GM12878 (cell line): ENCODE results near the gene ADGRV1. TPM values are rescaled to one million over a fixed set of nuclear protein-coding genes. Genes with fewer than 3 reads are reported as not detected.
"Not testable (repeated sequence)": the region's sequence is repeated elsewhere in the genome, so short reads cannot be mapped to it uniquely, and the experiment has no call there.

ENCODE experiments used
- ATAC-seq: fragments of 200-7000 bp; cut with Tn5 transposase; 3 replicates; pipeline ENCODE4 v1.9.1; 2020; ENCODE audit warnings: mild to moderate bottlenecking, moderate library complexity
- BruUV-seq: library from RNA; stranded (reverse); fragments of 400-500 nt; replicated peaks from 2 replicates; lab custom pipeline; 2021; lab: Mats Ljungman, UMichigan
- CTCF ChIA-PET: fragments of 300-600 bp; sonication (Branson Sonifier 250); formaldehyde crosslinking; extraction: SDS; loops from one replicate; lab custom pipeline; 2021; ENCODE audit warnings: inconsistent platforms; lab: Yijun Ruan, JAX
- POLR2A ChIA-PET: fragments of 350-600 bp; formaldehyde crosslinking; extraction: SDS; loops from one replicate; lab custom pipeline; 2021; ENCODE audit warnings: inconsistent platforms; lab: Charles Lee
- RAD21 ChIA-PET: fragments of 300-600 bp; sonication (Branson Sonifier 250); formaldehyde crosslinking; loops from one replicate; lab custom pipeline; 2023; ENCODE audit warnings: antibody characterized with exemption; ENCODE audit not compliant: unreplicated experiment; lab: Charles Lee
- SMC1A ChIA-PET: fragments of 300-600 bp; sonication (Branson Sonifier 250); formaldehyde crosslinking; loops from one replicate; lab custom pipeline; 2023; ENCODE audit not compliant: unreplicated experiment, uncharacterized antibody; lab: Charles Lee
- DNase-seq: peaks from one replicate; pipeline ENCODE4 v3.0.0-alpha.2; 2011; ENCODE audit warnings: low read depth, low spot score
- FAIRE-seq: peaks from 3 replicates; lab custom pipeline; 2011; peaks lifted over from hg19 to GRCh38; lab: Jason Lieb, UNC
- H2AFZ ChIP-seq: 2 replicates; pipeline ENCODE4 v1.6.0; 2011; ENCODE audit warnings: low read depth, low read length, control low read depth; ENCODE audit not compliant: control insufficient read depth
- H3K27ac ChIP-seq: 2 replicates; pipeline ENCODE4 v1.5.1; 2011; ENCODE audit warnings: control low read depth; ENCODE audit not compliant: control insufficient read depth, insufficient read depth
- H3K27me3 ChIP-seq, 2 experiments: replicated peaks in 1 of 2; 2 replicates each; pipeline versions ENCODE4 v1.6.0 to v1.6.1; 2011; ENCODE audit warnings: low read length in 1 of 2; ENCODE audit not compliant: control insufficient read depth in 2 of 2, insufficient read depth in 2 of 2
- H3K36me3 ChIP-seq, 2 experiments: 2 replicates each; pipeline ENCODE4 v1.5.1; 2011; ENCODE audit warnings: low read length in 1 of 2; ENCODE audit not compliant: control insufficient read depth in 2 of 2, insufficient read depth in 2 of 2
- H3K4me1 ChIP-seq: 2 replicates; pipeline ENCODE4 v1.6.1; 2011; ENCODE audit warnings: mild to moderate bottlenecking, low read length, moderate library complexity, mixed read lengths; ENCODE audit not compliant: control insufficient read depth, insufficient read depth
- H3K4me2 ChIP-seq: 2 replicates; pipeline ENCODE4 v1.6.0; 2011; ENCODE audit warnings: control low read depth; ENCODE audit not compliant: control insufficient read depth, insufficient read depth
- H3K4me3 ChIP-seq: fragments of 200-600 bp; sonication (generic); 2 replicates; pipeline ENCODE4 v1.5.1; 2016
- H3K79me2 ChIP-seq: 2 replicates; pipeline ENCODE4 v1.6.0; 2011; ENCODE audit warnings: low read length; ENCODE audit not compliant: control insufficient read depth, insufficient read depth
- H3K9ac ChIP-seq: 2 replicates; pipeline ENCODE4 v1.8.0; 2011; ENCODE audit warnings: low read length, control low read depth, mixed read lengths; ENCODE audit not compliant: control insufficient read depth, insufficient read depth
- H3K9me3 ChIP-seq: replicated peaks from 3 replicates; pipeline ENCODE4 v1.5.1; 2011; ENCODE audit warnings: mild to moderate bottlenecking, low read length; ENCODE audit not compliant: control insufficient read depth, insufficient read depth
- H4K20me1 ChIP-seq: 2 replicates; pipeline ENCODE4 v1.6.0; 2011; ENCODE audit not compliant: control insufficient read depth, insufficient read depth
- ATF3 ChIP-seq: IDR thresholded peaks from 2 replicates; pipeline ENCODE4 v1.6.1; 2011; ENCODE audit warnings: low read depth, mild to moderate bottlenecking, low read length, moderate library complexity, borderline replicate concordance; ENCODE audit errors: extremely low read depth
- ATF7 ChIP-seq: fragments of 450-650 bp; IDR thresholded peaks from 2 replicates; pipeline ENCODE4 v1.6.1; 2016; ENCODE audit warnings: low read depth, mild to moderate bottlenecking
- BMI1 ChIP-seq: fragments of 450-650 bp; IDR thresholded peaks from 2 replicates; pipeline ENCODE4 v1.6.1; 2016; ENCODE audit warnings: mild to moderate bottlenecking, moderate library complexity, borderline replicate concordance
- CREB1 ChIP-seq: IDR thresholded peaks from 2 replicates; pipeline ENCODE4 v1.6.1; 2012; ENCODE audit warnings: low read depth, mild to moderate bottlenecking, inconsistent platforms
- EZH2 ChIP-seq: IDR thresholded peaks from 2 replicates; pipeline ENCODE4 v1.6.1; 2012; ENCODE audit warnings: low read depth, mild to moderate bottlenecking, control low read depth, inconsistent platforms, low read length, borderline replicate concordance; ENCODE audit not compliant: control insufficient read depth
- HDAC2 ChIP-seq: fragments of 200-600 bp; sonication (generic); IDR thresholded peaks from 2 replicates; pipeline ENCODE4 v1.6.1; 2017
- NFIC ChIP-seq: IDR thresholded peaks from 2 replicates; pipeline ENCODE4 v1.6.1; 2012; ENCODE audit warnings: low read depth, mild to moderate bottlenecking, inconsistent platforms, low read length, moderate library complexity
- NR2C2 ChIP-seq: IDR thresholded peaks from 2 replicates; pipeline ENCODE4 v1.6.1; 2011; ENCODE audit warnings: borderline replicate concordance, low read depth; ENCODE audit not compliant: control insufficient read depth, insufficient read length
- PML ChIP-seq: IDR thresholded peaks from 2 replicates; pipeline ENCODE4 v1.6.1; 2012; ENCODE audit warnings: low read length, inconsistent platforms
- POLR2A ChIP-seq: IDR thresholded peaks from 2 replicates; pipeline ENCODE4 v1.6.1; 2011; ENCODE audit warnings: low read depth, mild to moderate bottlenecking, low read length
- RELA ChIP-seq: fragments of 450-650 bp; IDR thresholded peaks from 2 replicates; pipeline ENCODE4 v1.8.0; 2014; ENCODE audit warnings: borderline replicate concordance; ENCODE audit not compliant: partially characterized antibody
- SP1 ChIP-seq: IDR thresholded peaks from one replicate; pipeline ENCODE4 v1.6.1; 2011; ENCODE audit warnings: low read depth, low read length
- SPI1 ChIP-seq: IDR thresholded peaks from 2 replicates; pipeline ENCODE4 v1.6.1; 2011; ENCODE audit warnings: low read depth, mild to moderate bottlenecking, low read length, moderate library complexity, borderline replicate concordance; ENCODE audit not compliant: insufficient read depth
- STAT1 ChIP-seq: fragments of 450-650 bp; conservative IDR thresholded peaks from 2 replicates; pipeline ENCODE4 v1.6.1; 2014; ENCODE audit warnings: antibody characterized with exemption, mild to moderate bottlenecking
- YY1 ChIP-seq: IDR thresholded peaks from 2 replicates; pipeline ENCODE4 v1.6.1; 2011; ENCODE audit warnings: low read depth, mild to moderate bottlenecking, low read length
- ZNF207 ChIP-seq: fragments of 450-650 bp; IDR thresholded peaks from 2 replicates; pipeline ENCODE4 v1.6.1; 2014; ENCODE audit warnings: antibody characterized with exemption, mild to moderate bottlenecking, borderline replicate concordance
- ZNF24 ChIP-seq: fragments of 450-650 bp; IDR thresholded peaks from 2 replicates; pipeline ENCODE4 v1.6.1; 2017; ENCODE audit warnings: antibody characterized with exemption, mild to moderate bottlenecking
- WGBS: methylation state at CpG from one replicate; pipeline ENCODE4 v1.1.6; 2016; ENCODE audit warnings: low lambda C conversion rate; ENCODE audit not compliant: insufficient replicate concordance, insufficient coverage; ENCODE audit errors: missing lambda C conversion rate; 5-methylcytosine and 5-hydroxymethylcytosine counted together
- in situ Hi-C: fragments of 300-500 bp; cut with MboI; formaldehyde crosslinking; loops from 9 replicates; pipeline ENCODE4 v1.14.3; 2018; ENCODE audit warnings: mixed read lengths
- intact Hi-C: fragments of 100-400 bp; cut with micrococcal nuclease; formaldehyde crosslinking; loops from one replicate; pipeline ENCODE4 v1.14.2; 2022; ENCODE audit not compliant: unreplicated experiment
- polyA plus RNA-seq, 11 experiments: library from polyadenylated mRNA; depleted of rRNA in 4 of 11; unstranded in 6 of 11; stranded (reverse) in 5 of 11; fragments of >200 nt; fragmentation: Nextera tagmentation in 4 of 11; fragmentation: Illumina TruSeq in 1 of 11; extraction: Ambion mirVana in 4 of 11; extraction: Trizol in 1 of 11; gene quantifications; 1 replicate in 1 of 11; 2 replicates in 10 of 11; pipeline versions ENCODE4 v1.2.1 to v1.2.3, GENCODE V29; 2011 to 2016; ENCODE audit warnings: inconsistent platforms in 2 of 11, missing spikeins in 2 of 11, low read depth in 1 of 11
- total RNA-seq, 4 experiments: library from RNA; depleted of rRNA in 3 of 4; stranded (reverse); fragments of >200 nt in 3 of 4; fragmentation: Illumina TruSeq in 1 of 4; extraction: Trizol in 1 of 4; gene quantifications; 2 replicates each; pipeline versions ENCODE4 v1.2.1 to v1.2.3, GENCODE V29; 2013 to 2021
- TF ChIP-seq, protein P1 (sequence below): fragments of 450-650 bp; IDR thresholded peaks from 2 replicates; pipeline ENCODE4 v1.6.1; 2017; ENCODE audit warnings: borderline replicate concordance

ADGRV1 gene
- total and polyA plus RNA-seq, 10 of the 15 experiments (the other 5 are each of a cell fraction or from before 2014, with no cell fraction given) = 0.04 to 8.1 (median 0.16) TPM; not detected in 1

GRCh38 chr5:90595766-90596165, 37.2 kb downstream of the ADGRV1 start:
- BruUV-seq, H3K9me3 ChIP-seq, intact Hi-C loops, H3K4me3 ChIP-seq, H4K20me1 ChIP-seq, H3K4me2 ChIP-seq, H3K79me2 ChIP-seq, H3K4me1 ChIP-seq, SMC1A ChIA-PET, H3K27me3 ChIP-seq, POLR2A ChIA-PET, H3K9ac ChIP-seq, H2AFZ ChIP-seq, H3K36me3 ChIP-seq, CTCF ChIA-PET, FAIRE-seq, RAD21 ChIA-PET, ATAC-seq, DNase-seq, H3K27ac ChIP-seq, in situ Hi-C loops: not testable (repeated sequence)
- 99% methylated on average over 10 of the region's 34 CpGs for WGBS

- intact Hi-C loops (no loop called here), in situ Hi-C loops (no loop called here)
- H3K4me3 ChIP-seq = no peak overlapping the region
- H3K4me1 ChIP-seq = peaks cover 3% of the 10 kb centered on the region; the same call in 1 of the 2 replicates
- TF ChIP-seq BMI1 = no peak
- TF ChIP-seq, protein P1, sequence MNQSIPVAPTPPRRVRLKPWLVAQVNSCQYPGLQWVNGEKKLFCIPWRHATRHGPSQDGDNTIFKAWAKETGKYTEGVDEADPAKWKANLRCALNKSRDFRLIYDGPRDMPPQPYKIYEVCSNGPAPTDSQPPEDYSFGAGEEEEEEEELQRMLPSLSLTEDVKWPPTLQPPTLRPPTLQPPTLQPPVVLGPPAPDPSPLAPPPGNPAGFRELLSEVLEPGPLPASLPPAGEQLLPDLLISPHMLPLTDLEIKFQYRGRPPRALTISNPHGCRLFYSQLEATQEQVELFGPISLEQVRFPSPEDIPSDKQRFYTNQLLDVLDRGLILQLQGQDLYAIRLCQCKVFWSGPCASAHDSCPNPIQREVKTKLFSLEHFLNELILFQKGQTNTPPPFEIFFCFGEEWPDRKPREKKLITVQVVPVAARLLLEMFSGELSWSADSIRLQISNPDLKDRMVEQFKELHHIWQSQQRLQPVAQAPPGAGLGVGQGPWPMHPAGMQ = no peak
- TF ChIP-seq STAT1 = no peak
- no peak for TF ChIP-seq ZNF24
- TF ChIP-seq EZH2 = no peak
- no peak for TF ChIP-seq NFIC
- TF ChIP-seq SPI1 = no peak
- no peak for TF ChIP-seq SP1
- TF ChIP-seq CREB1 = no peak
- TF ChIP-seq PML = no peak
- no peak for TF ChIP-seq ATF7
- no peak for TF ChIP-seq RELA
- no peak for TF ChIP-seq ZNF207
- TF ChIP-seq YY1 = no peak
- TF ChIP-seq NR2C2 = no peak
- TF ChIP-seq POLR2A = no peak
- TF ChIP-seq HDAC2 = no peak
- TF ChIP-seq ATF3 = no peak
- ATAC-seq (no peak; the same call in 2 of the 3 replicates), DNase-seq (no peak), FAIRE-seq (no peak)
- ChIA-PET SMC1A (interaction anchor here (0.9 to 1.6 kb wide), 3 partner anchors 14 to 16 kb away, joined by 3 to 4 read pairs (median 3); no protein-coding TSS in a partner anchor), POLR2A (no interaction called here), CTCF (no interaction called here), RAD21 (no interaction called here)
- no TSS peak for BruUV-seq
- no peaks in the 10 kb centered on the region for H3K36me3 ChIP-seq
- no peak overlapping the region for H3K9ac ChIP-seq
- H2AFZ ChIP-seq = no peak overlapping the region
- no peak overlapping the region for H3K4me2 ChIP-seq
- H3K9me3 ChIP-seq = no peaks in the 10 kb centered on the region
- no peaks in the 10 kb centered on the region for H3K79me2 ChIP-seq
- WGBS = 62% methylated on average over 7 of the region's 7 CpGs
- H4K20me1 ChIP-seq = no peaks in the 10 kb centered on the region
- no peaks in the 10 kb centered on the region for H3K27me3 ChIP-seq
- H3K27ac ChIP-seq = no peak overlapping the region
Observed at GRCh38 chr5:90598293-90598692, 39.7 kb downstream of the ADGRV1 start.
